Inflammatory macrophage treated with lipopolysaccharide for 1 hour (primary cell): ENCODE measurements around the gene LCN1.
"Not testable (repeated sequence)": the region's sequence is repeated elsewhere in the genome, so short reads cannot be mapped to it uniquely, and the experiment has no call there.

Experiments
- DNase-seq, 2 donors: peaks; one replicate each; pipeline ENCODE4 v3.0.0-alpha.2; 2020 to 2022

The LCN1 gene

GRCh38 chr9:135549478-135550343, 28.5 kb downstream of the LCN1 start:
- not testable (repeated sequence) for DNase-seq

DNA sequence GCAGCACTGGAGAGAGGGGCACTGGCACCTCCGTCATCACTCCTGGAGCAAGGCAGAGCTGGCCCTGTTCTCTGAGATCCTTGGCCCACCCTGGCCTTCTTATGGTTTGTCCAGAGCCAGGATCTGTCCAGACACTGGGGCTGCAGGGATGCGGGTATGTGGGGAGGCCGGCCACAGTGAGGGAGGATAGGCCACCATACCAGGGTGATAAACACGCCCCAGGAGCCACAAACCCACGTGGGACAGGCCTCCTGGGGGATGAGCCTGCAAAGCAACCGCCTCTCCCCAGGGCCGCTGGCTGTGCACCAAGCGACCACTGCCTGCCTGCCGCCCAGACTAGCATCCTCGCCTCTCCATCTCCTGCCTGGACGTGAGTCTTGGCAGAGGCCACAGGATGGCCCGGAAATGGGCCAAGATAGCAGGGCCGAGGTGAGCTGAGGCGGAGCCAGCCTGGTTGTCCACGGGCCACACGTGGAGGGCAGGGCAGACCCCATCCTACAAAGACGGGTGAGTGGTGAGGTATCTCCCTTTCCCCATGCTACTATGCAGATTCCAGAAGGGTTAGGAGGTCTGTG, 29.2 kb downstream of the LCN1 start:
- DNase-seq, result no peak

- DNase-seq, result no peak
Measured at GRCh38 chr9:135551031-135551430, 29.8 kb downstream of the LCN1 start.

DNA sequence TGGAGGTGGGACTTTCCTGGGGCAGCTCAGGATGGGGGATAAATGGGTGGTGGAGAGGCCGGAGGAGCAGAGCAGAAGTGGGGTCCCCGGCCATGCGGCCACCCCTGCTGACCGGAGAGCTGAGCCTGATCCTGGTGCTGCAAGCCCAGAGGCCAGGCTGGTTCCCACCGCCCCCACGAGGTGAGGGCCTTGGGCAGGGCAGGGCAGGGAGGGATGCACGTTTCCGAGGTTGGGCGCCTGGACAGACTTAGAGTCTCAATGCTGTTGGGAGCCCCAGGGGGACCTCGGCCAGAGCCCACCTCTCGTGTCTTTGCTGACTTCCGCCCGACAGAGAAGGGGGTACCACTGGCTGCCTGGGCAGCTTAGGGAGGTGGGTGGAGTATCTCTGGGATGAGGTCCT, 30.2 kb downstream of the LCN1 start:
- DNase-seq, result no peak

- DNase-seq, result no peak
Measured at GRCh38 chr9:135552021-135552697, 30.9 kb downstream of the LCN1 start.

- DNase-seq, result no peak
Measured at GRCh38 chr9:135552698-135553171, 31.5 kb downstream of the LCN1 start.

DNA sequence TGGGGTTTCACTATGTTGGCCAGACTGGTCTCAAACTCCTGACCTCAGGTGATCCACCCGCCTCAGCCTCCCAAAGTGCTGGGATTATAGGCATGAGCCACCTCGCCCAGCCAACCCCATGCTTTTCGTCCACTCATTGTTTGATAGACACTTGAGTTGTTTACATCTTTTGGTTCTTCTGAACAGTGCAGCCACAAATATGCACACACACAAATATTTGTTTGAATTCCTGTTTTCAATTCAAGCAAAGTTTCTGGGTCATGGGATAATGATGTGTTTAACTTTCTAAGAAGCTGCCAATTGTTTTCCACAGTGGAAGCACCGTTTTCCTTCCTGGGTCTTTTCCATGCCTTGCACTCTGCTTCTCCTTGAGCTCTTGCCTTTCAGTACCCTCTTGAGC, 33.5 kb downstream of the LCN1 start:
- no peak for DNase-seq

DNA sequence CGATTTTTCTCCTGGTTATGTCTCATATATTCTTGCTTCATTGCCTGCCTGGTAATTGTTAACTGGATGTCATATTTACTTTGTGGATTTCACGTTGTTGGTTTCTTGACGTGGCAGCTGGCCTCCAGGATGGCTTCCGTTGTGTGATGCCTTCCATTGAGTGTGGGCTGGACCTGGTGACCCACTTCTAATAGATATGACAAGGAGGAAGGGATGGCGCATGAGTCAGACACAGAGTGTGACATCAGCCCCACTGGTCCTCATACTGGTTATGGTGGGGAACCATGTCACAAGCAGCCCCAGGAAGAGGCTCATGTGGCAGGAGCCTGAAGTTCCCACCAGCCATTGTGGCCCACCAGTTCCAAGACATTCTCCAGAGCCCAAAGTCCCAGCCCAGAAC, 34.0 kb downstream of the LCN1 start:
- peak in 1 of 2 donors; percentile 1 for DNase-seq

- no peak for DNase-seq
Measured at GRCh38 chr9:135555910-135556309, 34.7 kb downstream of the LCN1 start.

DNA sequence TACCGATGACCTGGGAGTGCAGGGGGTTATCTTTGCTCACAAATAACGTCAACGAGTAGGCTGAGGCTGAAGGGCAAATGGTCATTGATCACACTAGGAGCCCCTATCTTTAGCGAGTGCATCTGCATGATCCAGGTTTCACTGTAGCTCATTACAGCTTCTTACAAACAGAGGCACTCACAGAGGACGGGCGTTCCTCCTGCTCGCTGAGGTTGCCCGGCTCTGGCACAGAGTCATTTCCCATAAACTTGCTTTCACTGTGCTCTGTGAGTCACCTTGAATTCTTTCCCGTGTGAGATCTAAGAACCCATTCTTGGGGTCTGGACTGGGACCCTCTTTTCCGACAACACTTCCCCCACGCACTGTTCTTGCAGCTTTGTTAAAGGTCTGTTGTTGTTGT, 38.4 kb downstream of the LCN1 start:
- DNase-seq, result no peak

- peak; percentile 3 to 8 for DNase-seq
Measured at GRCh38 chr9:135561391-135562234, 40.4 kb downstream of the LCN1 start, which contains the start of gene PAEP. Gene PAEP, plus strand, starts transcription at chr9:135561756.

DNA sequence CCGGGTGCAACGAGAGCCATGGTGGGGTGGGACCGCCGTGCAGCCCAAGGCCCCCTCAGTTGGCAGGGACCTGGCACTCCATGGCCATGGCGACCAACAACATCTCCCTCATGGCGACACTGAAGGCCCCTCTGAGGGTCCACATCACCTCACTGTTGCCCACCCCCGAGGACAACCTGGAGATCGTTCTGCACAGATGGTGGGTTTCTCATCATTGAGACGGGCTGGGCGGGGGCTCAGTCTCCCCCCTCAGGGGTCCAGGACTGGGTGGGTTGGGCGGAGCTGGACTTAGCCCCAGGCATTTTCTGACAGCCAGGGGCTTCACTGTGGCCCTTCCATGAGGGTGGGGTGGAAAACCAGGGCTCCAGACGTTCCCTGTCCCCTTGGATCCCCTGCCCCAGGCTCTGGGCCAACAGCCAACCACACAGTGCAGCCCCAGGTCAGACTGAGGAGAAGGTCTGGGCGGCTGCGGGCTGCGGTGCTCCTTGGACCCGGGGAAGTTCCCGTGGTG, 41.0 kb downstream of the LCN1 start:
- DNase-seq, result no peak

DNA sequence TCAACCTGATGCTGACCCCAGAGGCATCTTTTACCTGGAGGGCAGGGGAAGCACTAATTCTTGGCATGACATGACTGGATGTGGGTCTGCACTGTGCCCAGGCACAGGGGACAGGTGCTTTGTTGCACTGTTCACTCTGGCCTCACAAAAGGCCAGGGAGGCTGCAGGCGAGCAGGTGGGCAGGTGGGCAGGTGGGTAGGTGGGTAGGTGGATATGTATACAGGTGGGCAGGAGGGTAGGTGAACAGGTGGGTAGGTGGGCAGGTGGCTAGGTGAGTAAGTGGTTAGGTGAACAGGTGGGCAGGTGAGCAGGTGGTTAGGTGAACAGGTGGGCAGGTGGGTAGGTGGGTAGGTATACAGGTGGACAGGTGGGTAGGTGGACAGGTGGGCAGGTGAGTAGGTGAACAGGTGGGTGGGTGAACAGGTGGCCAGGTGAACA, 41.8 kb downstream of the LCN1 start:
- no peak for DNase-seq

DNA sequence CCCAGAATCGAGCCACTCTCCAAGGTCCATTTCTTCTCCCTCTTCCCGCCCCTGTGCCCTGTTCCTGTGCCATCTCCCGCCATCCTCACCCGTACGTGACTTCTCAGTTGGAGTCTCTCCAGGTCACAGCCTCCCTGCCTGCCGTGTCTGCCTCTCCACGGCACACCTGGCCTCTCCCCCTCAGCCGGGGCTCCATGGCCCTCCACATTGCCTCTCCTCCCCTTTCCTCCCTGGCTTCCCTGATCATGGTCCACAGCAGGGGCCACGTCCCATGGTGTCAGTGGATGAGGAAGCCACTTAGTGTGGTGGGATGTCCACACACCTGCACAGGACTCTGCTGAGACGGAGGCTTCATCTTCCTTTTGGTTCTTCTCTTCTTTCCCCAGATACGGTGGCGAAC, 42.6 kb downstream of the LCN1 start:
- no peak for DNase-seq

DNA sequence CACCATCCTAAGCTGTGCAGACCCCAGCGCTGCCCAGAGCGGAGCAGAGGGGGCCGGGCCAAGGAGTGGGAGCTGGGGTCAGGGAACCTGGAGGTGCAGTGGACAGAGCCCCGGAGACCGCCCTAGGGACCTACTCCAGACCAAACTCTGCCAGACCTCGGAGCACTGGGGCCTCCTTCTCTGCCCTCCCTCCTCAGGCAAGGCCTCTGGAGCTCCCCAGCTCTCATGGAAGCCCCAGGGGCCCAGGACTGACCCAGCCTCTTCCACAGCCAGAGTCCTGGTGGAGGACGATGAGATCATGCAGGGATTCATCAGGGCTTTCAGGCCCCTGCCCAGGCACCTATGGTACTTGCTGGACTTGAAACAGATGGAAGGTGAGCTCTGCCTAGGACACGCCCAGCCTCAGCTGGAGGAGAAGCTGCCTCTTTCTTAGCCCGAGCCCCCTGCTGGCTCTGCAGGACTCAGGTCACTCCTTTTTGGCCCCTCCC, 43.9 kb downstream of the LCN1 start:
- no peak for DNase-seq

GRCh38 chr9:135565636-135566035, 44.4 kb downstream of the LCN1 start:
- no peak for DNase-seq

DNA sequence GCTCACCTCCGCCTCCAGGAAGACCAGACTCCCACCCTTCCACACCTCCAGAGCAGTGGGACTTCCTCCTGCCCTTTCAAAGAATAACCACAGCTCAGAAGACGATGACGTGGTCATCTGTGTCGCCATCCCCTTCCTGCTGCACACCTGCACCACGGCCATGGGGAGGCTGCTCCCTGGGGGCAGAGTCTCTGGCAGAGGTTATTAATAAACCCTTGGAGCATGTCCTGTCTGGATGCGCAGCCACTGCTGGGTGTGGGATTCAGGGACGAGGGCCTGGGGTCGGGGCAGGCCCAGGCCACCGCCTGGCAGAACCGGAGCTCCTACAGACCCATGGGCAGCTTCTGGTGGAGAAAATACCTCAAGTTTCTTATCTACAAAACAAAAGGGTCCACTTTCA, 45.3 kb downstream of the LCN1 start:
- DNase-seq, result no peak

GRCh38 chr9:135567311-135567710, 46.1 kb downstream of the LCN1 start:
- no peak for DNase-seq

GRCh38 chr9:135568026-135568425, 46.8 kb downstream of the LCN1 start:
- DNase-seq, result no peak

GRCh38 chr9:135570456-135570855, 49.2 kb downstream of the LCN1 start:
- DNase-seq, result no peak

- DNase-seq, result no peak
Measured at GRCh38 chr9:135572233-135572632, 51.0 kb downstream of the LCN1 start.

DNA sequence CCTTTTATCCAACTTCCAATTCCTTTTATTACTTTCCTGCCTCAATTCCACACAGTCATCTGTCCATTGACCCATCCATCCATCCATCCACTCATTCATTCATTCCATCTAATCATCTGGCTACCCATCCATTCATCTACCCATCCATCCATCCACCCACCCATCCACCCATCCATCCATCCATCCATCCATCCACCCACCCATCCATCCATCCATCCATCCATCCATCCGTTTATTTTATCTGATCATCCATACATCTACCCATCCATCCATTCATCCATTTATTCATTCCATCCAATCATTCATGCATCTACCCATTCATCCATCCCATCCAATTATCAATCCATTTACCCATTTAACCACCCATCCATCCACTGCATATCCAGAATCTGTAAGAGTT, 51.9 kb downstream of the LCN1 start:
- DNase-seq, result no peak
